ENCODE results near the gene GAS2L1. TPM values are rescaled to one million over a fixed set of nuclear protein-coding genes. Genes with fewer than 3 reads are reported as not detected.

The GAS2L1 gene
- total and polyA plus RNA-seq, 2 donors (not counting 1 experiment from before 2014, with no cell fraction given), result 0.25 TPM; not detected in 1

DNA sequence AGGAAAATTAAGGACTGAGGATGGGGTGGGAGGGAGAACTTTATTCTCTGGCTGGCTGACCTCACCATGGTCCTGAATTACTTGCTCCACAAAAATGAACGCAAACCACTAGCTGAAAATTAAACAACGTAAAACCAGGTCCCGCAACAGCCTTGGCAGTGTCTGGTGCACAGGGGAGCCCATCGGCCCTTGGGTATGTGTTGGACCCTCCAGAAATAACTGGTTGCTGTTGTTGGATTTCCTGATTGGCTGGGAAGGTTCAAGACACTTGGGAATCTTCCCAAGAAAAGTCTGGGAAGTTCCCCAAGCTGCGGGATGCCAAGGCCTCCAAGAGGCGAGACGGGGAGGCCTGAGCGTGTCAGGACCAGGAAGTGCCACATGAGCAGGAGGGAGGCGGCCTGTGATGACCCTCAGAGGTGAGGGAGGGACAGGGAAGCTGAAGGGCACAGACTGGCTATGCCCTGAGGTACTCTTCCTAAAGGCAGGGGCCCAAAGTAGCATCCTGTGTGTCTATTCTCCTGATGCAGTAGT is 19.4 kb downstream of the GAS2L1 start:
- H3K4me2 ChIP-seq (replicated peaks; ENCODE audit: low read depth, low read length, poor library complexity, severe bottlenecking), result no peak overlapping the region
- H4K20me1 ChIP-seq (ENCODE audit: control insufficient read depth, insufficient read depth, low read length, poor library complexity, severe bottlenecking), result peaks cover 16% of the 10 kb centered on the region
- H3K27ac ChIP-seq (ENCODE audit: low read length in 2 of 2), result no peak overlapping the region
- ChIA-PET POLR2A (interaction anchor here (0.5 kb wide), 1 partner anchor 103 kb away, joined by 3 read pairs; no protein-coding TSS in a partner anchor), CTCF (no interaction called here)
- WGBS (ENCODE audit: insufficient coverage), result 92% methylated on average over 8 of the region's 9 CpGs
- no peaks in the 10 kb centered on the region for H3K27me3 ChIP-seq (replicated peaks in 1 of 4; ENCODE audit: control extremely low read depth in 1 of 4, control insufficient read depth in 3 of 4, insufficient read depth in 4 of 4, low read length in 3 of 4)
- H3K79me2 ChIP-seq (ENCODE audit: control insufficient read depth, insufficient read depth, low read length), result no peaks in the 10 kb centered on the region
- ATAC-seq (ENCODE audit: low read depth) (no peak), DNase-seq (no peak)
- H3K4me1 ChIP-seq (ENCODE audit: control insufficient read depth in 2 of 2, insufficient read depth in 2 of 2, low read length in 2 of 2), result no peaks in the 10 kb centered on the region
- Mint-ChIP-seq H3K4me1 (no peaks in the 10 kb centered on the region), H3K27ac (no peak overlapping the region), H3K4me3 (no peak overlapping the region), H3K9me3 (ENCODE audit: insufficient read depth) (no peaks in the 10 kb centered on the region), H3K27me3 (no peaks in the 10 kb centered on the region)
- intact Hi-C loops (cut with micrococcal nuclease), result no loop called here
- H3K9me3 ChIP-seq (ENCODE audit: control extremely low read depth in 1 of 3, control insufficient read depth in 2 of 3, insufficient read depth in 1 of 3, low read length in 2 of 3), result no peaks in the 10 kb centered on the region
- TF ChIP-seq, protein P1, sequence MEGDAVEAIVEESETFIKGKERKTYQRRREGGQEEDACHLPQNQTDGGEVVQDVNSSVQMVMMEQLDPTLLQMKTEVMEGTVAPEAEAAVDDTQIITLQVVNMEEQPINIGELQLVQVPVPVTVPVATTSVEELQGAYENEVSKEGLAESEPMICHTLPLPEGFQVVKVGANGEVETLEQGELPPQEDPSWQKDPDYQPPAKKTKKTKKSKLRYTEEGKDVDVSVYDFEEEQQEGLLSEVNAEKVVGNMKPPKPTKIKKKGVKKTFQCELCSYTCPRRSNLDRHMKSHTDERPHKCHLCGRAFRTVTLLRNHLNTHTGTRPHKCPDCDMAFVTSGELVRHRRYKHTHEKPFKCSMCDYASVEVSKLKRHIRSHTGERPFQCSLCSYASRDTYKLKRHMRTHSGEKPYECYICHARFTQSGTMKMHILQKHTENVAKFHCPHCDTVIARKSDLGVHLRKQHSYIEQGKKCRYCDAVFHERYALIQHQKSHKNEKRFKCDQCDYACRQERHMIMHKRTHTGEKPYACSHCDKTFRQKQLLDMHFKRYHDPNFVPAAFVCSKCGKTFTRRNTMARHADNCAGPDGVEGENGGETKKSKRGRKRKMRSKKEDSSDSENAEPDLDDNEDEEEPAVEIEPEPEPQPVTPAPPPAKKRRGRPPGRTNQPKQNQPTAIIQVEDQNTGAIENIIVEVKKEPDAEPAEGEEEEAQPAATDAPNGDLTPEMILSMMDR (IDR thresholded peaks at IDR 0.05), result no peak
- TF ChIP-seq EZH2 (IDR thresholded peaks at IDR 0.05; ENCODE audit: borderline replicate concordance, insufficient read depth, low read depth, low read length, poor library complexity, severe bottlenecking), result no peak
- no peak overlapping the region for H2AFZ ChIP-seq (ENCODE audit: insufficient read depth, low read depth, low read length, poor library complexity, severe bottlenecking)
- peaks cover 0 to 32% of the 10 kb centered on the region in 2 experiments for H3K36me3 ChIP-seq (replicated peaks in 1 of 2; ENCODE audit: control extremely low read depth in 1 of 2, control insufficient read depth in 1 of 2, extremely low read depth in 1 of 2, insufficient read depth in 2 of 2, low read length in 1 of 2)
- H3K9ac ChIP-seq (ENCODE audit: low read length), result no peak overlapping the region
- H3K4me3 ChIP-seq (ENCODE audit: control extremely low read depth in 1 of 5, extremely low read depth in 1 of 5, insufficient read depth in 1 of 5, low read depth in 2 of 5, low read length in 4 of 5), result no peak overlapping the region

DNA sequence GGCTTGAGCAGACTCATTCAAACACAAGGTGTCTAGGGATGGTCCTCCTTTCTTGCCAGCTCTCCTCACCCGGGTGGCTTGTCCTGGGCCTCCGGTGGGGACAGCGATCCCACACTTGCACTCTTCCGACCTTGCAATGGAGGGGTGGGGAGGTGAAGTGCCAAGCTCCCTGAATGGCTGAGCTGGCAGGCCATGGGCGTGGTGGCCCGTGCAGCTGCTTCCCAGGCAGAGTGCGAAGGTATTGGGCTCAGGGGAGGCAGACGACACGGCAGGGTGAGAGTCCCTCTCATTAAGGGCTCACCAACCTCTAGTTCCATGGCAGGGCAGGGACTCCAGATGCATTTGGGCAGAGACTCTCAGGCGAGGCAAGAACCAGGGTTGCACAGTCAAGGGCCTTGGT is 20.0 kb downstream of the GAS2L1 start:
- CTCF ChIA-PET, result no interaction called here
- H3K9ac ChIP-seq (ENCODE audit: low read length), result no peak overlapping the region
- H3K36me3 ChIP-seq (replicated peaks in 1 of 2; ENCODE audit: control extremely low read depth in 1 of 2, control insufficient read depth in 1 of 2, extremely low read depth in 1 of 2, insufficient read depth in 2 of 2, low read length in 1 of 2), result peaks cover 0 to 39% of the 10 kb centered on the region in 2 experiments
- H3K27me3 ChIP-seq (replicated peaks in 1 of 4; ENCODE audit: control extremely low read depth in 1 of 4, control insufficient read depth in 3 of 4, insufficient read depth in 4 of 4, low read length in 3 of 4), result no peaks in the 10 kb centered on the region
- no peaks in the 10 kb centered on the region for H3K27me3 Mint-ChIP-seq
- H4K20me1 ChIP-seq (ENCODE audit: control insufficient read depth, insufficient read depth, low read length, poor library complexity, severe bottlenecking), result peaks cover 19% of the 10 kb centered on the region
- H3K4me1 ChIP-seq (ENCODE audit: control insufficient read depth in 2 of 2, insufficient read depth in 2 of 2, low read length in 2 of 2), result no peaks in the 10 kb centered on the region
- no peak overlapping the region for H2AFZ ChIP-seq (ENCODE audit: insufficient read depth, low read depth, low read length, poor library complexity, severe bottlenecking)
- POLR2A ChIA-PET, result no interaction called here
- no peaks in the 10 kb centered on the region for H3K9me3 ChIP-seq (ENCODE audit: control extremely low read depth in 1 of 3, control insufficient read depth in 2 of 3, insufficient read depth in 1 of 3, low read length in 2 of 3)
- DNase-seq, result no peak
- no peaks in the 10 kb centered on the region for H3K79me2 ChIP-seq (ENCODE audit: control insufficient read depth, insufficient read depth, low read length)
- H3K4me2 ChIP-seq (replicated peaks; ENCODE audit: low read depth, low read length, poor library complexity, severe bottlenecking), result no peak overlapping the region
- no peak overlapping the region for H3K4me3 ChIP-seq (ENCODE audit: control extremely low read depth in 1 of 5, extremely low read depth in 1 of 5, insufficient read depth in 1 of 5, low read depth in 2 of 5, low read length in 4 of 5)
- 97% methylated on average over 4 of the region's 10 CpGs for WGBS (ENCODE audit: insufficient coverage)
- ATAC-seq (ENCODE audit: low read depth), result no peak
- H3K4me1 Mint-ChIP-seq, result no peaks in the 10 kb centered on the region
- H3K27ac Mint-ChIP-seq, result no peak overlapping the region
- TF ChIP-seq, protein P1 (IDR thresholded peaks at IDR 0.05), result no peak
- TF ChIP-seq EZH2 (IDR thresholded peaks at IDR 0.05; ENCODE audit: borderline replicate concordance, insufficient read depth, low read depth, low read length, poor library complexity, severe bottlenecking), result no peak
- H3K27ac ChIP-seq (ENCODE audit: low read length in 2 of 2), result no peak overlapping the region
- intact Hi-C loops (cut with micrococcal nuclease), result no loop called here
- no peaks in the 10 kb centered on the region for H3K9me3 Mint-ChIP-seq (ENCODE audit: insufficient read depth)
- no peak overlapping the region for H3K4me3 Mint-ChIP-seq

All from B cell (primary cell).